PC-9 (cell line): Measurements from ENCODE around the gene IFT57.

ENCODE experiments used
- EZH2 ChIP-seq: fragments of 200-600 bp; sonication (generic); IDR thresholded peaks from 2 replicates; pipeline ENCODE4 v1.8.0; 2017; ENCODE audit warnings: antibody characterized with exemption, low read depth
- TF ChIP-seq, protein P1 (sequence below): fragments of 200-600 bp; sonication (generic); conservative IDR thresholded peaks from 2 replicates; pipeline ENCODE4 v1.6.1; 2017; ENCODE audit warnings: mixed run types, antibody characterized with exemption, mild to moderate bottlenecking, moderate library complexity

DNA sequence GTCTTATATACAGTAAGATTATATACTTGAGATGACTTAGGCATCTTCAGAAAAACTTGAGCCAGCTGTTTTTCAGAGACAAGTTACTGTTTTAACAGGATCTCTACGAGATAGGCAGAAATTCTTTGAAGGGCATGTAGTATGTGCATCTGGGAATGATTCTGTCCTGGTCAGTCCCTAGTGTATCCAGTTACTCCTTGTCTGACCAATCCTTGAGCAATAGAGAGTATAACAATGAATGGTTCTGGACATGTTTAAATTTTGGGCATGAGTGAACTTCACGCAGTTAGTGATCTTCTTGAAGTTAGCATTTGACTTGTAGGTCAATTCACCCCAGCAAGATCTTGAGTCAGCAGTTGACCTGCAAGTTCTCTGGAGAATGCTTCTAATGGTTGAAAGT is 49.4 kb upstream of the IFT57 start:
- TF ChIP-seq EZH2 = no peak
- TF ChIP-seq, protein P1, sequence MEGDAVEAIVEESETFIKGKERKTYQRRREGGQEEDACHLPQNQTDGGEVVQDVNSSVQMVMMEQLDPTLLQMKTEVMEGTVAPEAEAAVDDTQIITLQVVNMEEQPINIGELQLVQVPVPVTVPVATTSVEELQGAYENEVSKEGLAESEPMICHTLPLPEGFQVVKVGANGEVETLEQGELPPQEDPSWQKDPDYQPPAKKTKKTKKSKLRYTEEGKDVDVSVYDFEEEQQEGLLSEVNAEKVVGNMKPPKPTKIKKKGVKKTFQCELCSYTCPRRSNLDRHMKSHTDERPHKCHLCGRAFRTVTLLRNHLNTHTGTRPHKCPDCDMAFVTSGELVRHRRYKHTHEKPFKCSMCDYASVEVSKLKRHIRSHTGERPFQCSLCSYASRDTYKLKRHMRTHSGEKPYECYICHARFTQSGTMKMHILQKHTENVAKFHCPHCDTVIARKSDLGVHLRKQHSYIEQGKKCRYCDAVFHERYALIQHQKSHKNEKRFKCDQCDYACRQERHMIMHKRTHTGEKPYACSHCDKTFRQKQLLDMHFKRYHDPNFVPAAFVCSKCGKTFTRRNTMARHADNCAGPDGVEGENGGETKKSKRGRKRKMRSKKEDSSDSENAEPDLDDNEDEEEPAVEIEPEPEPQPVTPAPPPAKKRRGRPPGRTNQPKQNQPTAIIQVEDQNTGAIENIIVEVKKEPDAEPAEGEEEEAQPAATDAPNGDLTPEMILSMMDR = no peak
